CD4-positive, alpha-beta T cell treated with Interferon gamma for 1 hour (primary cell): Measurements from ENCODE around the gene DYNC1H1.

Experiments used
- DNase-seq: peaks from one replicate; pipeline ENCODE4 v3.0.0-alpha.2; 2020

The DYNC1H1 gene

GRCh38 chr14:102095871-102096568 lies 131.6 kb downstream of the DYNC1H1 start:
- no peak for DNase-seq

- DNase-seq: peak; percentile 62
These were observed 132.3 kb downstream of the DYNC1H1 start for GRCh38 chr14:102096569-102097188.

GRCh38 chr14:102097441-102098135 lies 133.2 kb downstream of the DYNC1H1 start:
- DNase-seq: no peak

- no peak for DNase-seq
These were observed 138.8 kb downstream of the DYNC1H1 start for GRCh38 chr14:102103062-102103695.

GRCh38 chr14:102105369-102105768 lies 141.0 kb downstream of the DYNC1H1 start:
- no peak for DNase-seq
